Neural cell (in vitro differentiated cells): ENCODE measurements around the gene RAI1.

Experiments
- CTCF ChIP-seq: fragments of 450-650 bp; IDR thresholded peaks from 2 replicates; pipeline ENCODE4 v1.5.1; 2014; ENCODE audit warnings: antibody characterized with exemption, mild to moderate bottlenecking, moderate library complexity; ENCODE audit not compliant: poor library complexity, severe bottlenecking
- MXI1 ChIP-seq: fragments of 450-650 bp; conservative IDR thresholded peaks from 2 replicates; pipeline ENCODE4 v1.6.1; 2014; ENCODE audit warnings: antibody characterized with exemption, mild to moderate bottlenecking; ENCODE audit not compliant: poor library complexity, severe bottlenecking
- RAD21 ChIP-seq: fragments of 450-650 bp; conservative IDR thresholded peaks from 2 replicates; pipeline ENCODE4 v1.6.1; 2014; ENCODE audit warnings: antibody characterized with exemption, mild to moderate bottlenecking, moderate library complexity
- SMC3 ChIP-seq: fragments of 450-650 bp; conservative IDR thresholded peaks from 2 replicates; pipeline ENCODE4 v1.6.1; 2014; ENCODE audit warnings: antibody characterized with exemption, mild to moderate bottlenecking, moderate library complexity; ENCODE audit not compliant: poor library complexity

DNA sequence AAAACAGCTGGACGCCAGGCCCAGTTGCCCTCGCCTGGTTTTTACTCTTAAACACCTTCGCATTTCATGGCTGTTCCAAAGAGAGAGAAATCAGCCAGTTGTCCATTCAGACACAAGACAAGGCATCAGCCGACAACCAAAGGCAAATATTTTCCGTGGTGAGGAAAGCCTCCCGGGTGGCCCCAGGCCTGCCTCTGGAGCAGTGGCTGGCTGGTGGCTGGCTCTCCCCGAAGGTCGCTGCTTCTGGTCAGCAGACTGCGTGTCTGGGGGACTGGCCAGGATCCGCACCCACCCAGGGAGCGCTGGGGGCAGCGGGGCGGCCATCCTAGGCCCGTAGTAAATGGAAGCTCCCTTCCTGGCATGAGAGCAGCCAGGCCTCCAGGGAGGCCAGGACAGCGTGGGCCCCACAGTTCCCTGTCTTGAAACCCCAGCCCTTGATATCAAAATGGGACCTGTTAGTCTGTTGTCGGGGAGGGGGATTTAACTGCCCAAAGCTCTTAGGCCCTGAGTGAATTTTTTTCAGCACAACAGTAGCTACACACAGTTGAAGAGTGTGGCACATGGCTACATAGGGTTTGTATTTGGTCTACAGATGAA is 97.9 kb downstream of the RAI1 start:
- TF ChIP-seq MXI1 = no peak
- no peak for TF ChIP-seq RAD21
- no peak for TF ChIP-seq SMC3
- TF ChIP-seq CTCF = no peak
